SK-N-SH (cell line): Measurements from ENCODE around the gene PPL. TPM values are rescaled to one million over a fixed set of nuclear protein-coding genes. Genes with fewer than 3 reads are reported as not detected.

Experiments
- CTCF ChIA-PET: fragments of 300-600, 350-600 bp; formaldehyde crosslinking; extraction: SDS; loops from one replicate; lab custom pipeline; 2021; lab: Yijun Ruan, JAX
- POLR2A ChIA-PET: fragments of 350-600 bp; sonication (Branson Sonifier 250); formaldehyde crosslinking; extraction: SDS; loops from one replicate; lab custom pipeline; 2020; ENCODE audit warnings: antibody characterized with exemption, inconsistent platforms; lab: Yijun Ruan, JAX
- DNase-seq: peaks from one replicate; pipeline ENCODE4 v3.0.0; 2012
- H2AFZ ChIP-seq: fragments of 200-600 bp; sonication (generic); 2 replicates; pipeline ENCODE4 v1.8.1; 2016; ENCODE audit warnings: antibody characterized with exemption, mild to moderate bottlenecking, low read depth
- H3F3A ChIP-seq: fragments of 200-600 bp; sonication (generic); replicated peaks from 2 replicates; pipeline ENCODE3; 2016; ENCODE audit warnings: antibody characterized with exemption, mild to moderate bottlenecking; ENCODE audit not compliant: insufficient read depth
- H3K27ac ChIP-seq, 2 experiments: fragments of 200-500 bp in 1 of 2; fragments of 200-600 bp in 1 of 2; sonication (Bioruptor generic) in 1 of 2; sonication (generic), shearing (Covaris generic) in 1 of 2; 2 replicates each; pipeline versions ENCODE4 v1.5.1 to v1.6.1; 2014 to 2016; ENCODE audit warnings: low read depth in 2 of 2, inconsistent platforms in 1 of 2, low read length in 1 of 2, mild to moderate bottlenecking in 1 of 2, mixed read lengths in 1 of 2
- H3K27me3 ChIP-seq: fragments of 200-600 bp; sonication (generic), shearing (Covaris generic); 2 replicates; pipeline ENCODE4 v1.6.1; 2016; ENCODE audit warnings: mixed run types; ENCODE audit not compliant: insufficient read depth
- H3K36me3 ChIP-seq, 2 experiments: fragments of 200-500 bp in 1 of 2; fragments of 200-600 bp in 1 of 2; sonication (Bioruptor generic) in 1 of 2; sonication (generic) in 1 of 2; replicated peaks in 1 of 2; 2 replicates each; pipeline versions ENCODE3 to v1.5.1; 2014 to 2016; ENCODE audit warnings: low read length in 1 of 2, mild to moderate bottlenecking in 1 of 2; ENCODE audit not compliant: insufficient read depth in 2 of 2, control insufficient read depth in 1 of 2
- H3K4me1 ChIP-seq, 2 experiments: fragments of 200-500 bp in 1 of 2; fragments of 200-600 bp in 1 of 2; sonication (Bioruptor generic) in 1 of 2; sonication (generic), shearing (Covaris generic) in 1 of 2; 2 replicates each; pipeline versions ENCODE4 v1.5.1 to v1.6.1; 2014 to 2016; ENCODE audit warnings: low read depth in 1 of 2, low read length in 1 of 2, mixed run types in 1 of 2; ENCODE audit not compliant: insufficient read depth in 2 of 2, control insufficient read depth in 1 of 2
- H3K4me2 ChIP-seq: fragments of 200-600 bp; sonication (generic), shearing (Covaris generic); 2 replicates; pipeline ENCODE4 v1.6.1; 2017; ENCODE audit warnings: mixed run types
- H3K4me3 ChIP-seq, 2 experiments: fragments of 200-500 bp in 1 of 2; fragments of 200-600 bp in 1 of 2; sonication (Bioruptor generic) in 1 of 2; sonication (generic), shearing (Covaris generic) in 1 of 2; 2 replicates each; pipeline versions ENCODE4 v1.5.1 to v1.8.1; 2014 to 2016; ENCODE audit warnings: low read depth in 2 of 2, inconsistent platforms in 1 of 2, low read length in 1 of 2, mild to moderate bottlenecking in 1 of 2, mixed read lengths in 1 of 2, moderate library complexity in 1 of 2
- H3K79me2 ChIP-seq: fragments of 200-600 bp; sonication (generic); 2 replicates; pipeline ENCODE4 v1.8.1; 2017; ENCODE audit warnings: mild to moderate bottlenecking; ENCODE audit not compliant: insufficient read depth
- H3K9ac ChIP-seq: fragments of 200-600 bp; sonication (generic); 2 replicates; pipeline ENCODE4 v1.6.1; 2017; ENCODE audit warnings: mixed run types
- H3K9me2 ChIP-seq: fragments of 200-600 bp; sonication (generic); 2 replicates; pipeline ENCODE4 v1.6.1; 2017; ENCODE audit warnings: mixed run types
- H3K9me3 ChIP-seq: fragments of 200-600 bp; sonication (generic); 2 replicates; pipeline ENCODE4 v1.6.1; 2017; ENCODE audit warnings: mixed run types, mild to moderate bottlenecking, moderate library complexity
- H4K20me1 ChIP-seq: fragments of 200-600 bp; sonication (generic); 2 replicates; pipeline ENCODE4 v1.6.1; 2017; ENCODE audit warnings: mild to moderate bottlenecking, mixed run types; ENCODE audit not compliant: insufficient read depth
- CHD2 ChIP-seq: fragments of 150-350 bp; IDR thresholded peaks from 2 replicates; pipeline ENCODE4 v1.6.1; 2018; ENCODE audit warnings: low read length; ENCODE audit not compliant: partially characterized antibody
- ELF1 ChIP-seq: IDR thresholded peaks from 2 replicates; pipeline ENCODE4 v1.4.0; 2012
- FOSL2 ChIP-seq: IDR thresholded peaks from 2 replicates; pipeline ENCODE4 v1.4.0; 2012; ENCODE audit warnings: low read depth, mild to moderate bottlenecking, moderate library complexity, borderline replicate concordance
- GABPA ChIP-seq: IDR thresholded peaks from 2 replicates; pipeline ENCODE4 v1.4.0; 2012; ENCODE audit warnings: low read depth, mild to moderate bottlenecking
- GATA2 ChIP-seq: sonication (generic); formaldehyde crosslinking; IDR thresholded peaks from 2 replicates; pipeline ENCODE4 v1.5.0; 2020; ENCODE audit warnings: mild to moderate bottlenecking, missing genetic modification reagents
- JUND ChIP-seq: IDR thresholded peaks from 2 replicates; pipeline ENCODE4 v1.4.0; 2012
- MAX ChIP-seq: IDR thresholded peaks from 2 replicates; pipeline ENCODE4 v1.4.0; 2012; ENCODE audit warnings: low read depth
- MXI1 ChIP-seq: IDR thresholded peaks from 2 replicates; pipeline ENCODE4 v1.6.1; 2012; ENCODE audit warnings: mild to moderate bottlenecking, low read depth, low read length, improper control_type of control experiment
- RAD21 ChIP-seq: IDR thresholded peaks from 2 replicates; pipeline ENCODE4 v1.6.1; 2012; ENCODE audit warnings: mild to moderate bottlenecking, low read length
- RCOR1 ChIP-seq: fragments of 150-350 bp; IDR thresholded peaks from 2 replicates; pipeline ENCODE4 v1.6.1; 2017; ENCODE audit warnings: antibody characterized with exemption, low read length
- REST ChIP-seq: IDR thresholded peaks from 2 replicates; pipeline ENCODE4 v1.6.1; 2012; ENCODE audit warnings: mild to moderate bottlenecking, low read depth, low read length, moderate library complexity
- RFX5 ChIP-seq: IDR thresholded peaks from 2 replicates; pipeline ENCODE4 v1.6.1; 2012; ENCODE audit warnings: mild to moderate bottlenecking, improper control_type of control experiment, low read length
- SMC3 ChIP-seq: IDR thresholded peaks from 2 replicates; pipeline ENCODE4 v1.6.1; 2012; ENCODE audit warnings: low read depth, low read length, improper control_type of control experiment
- TCF12 ChIP-seq: IDR thresholded peaks from 2 replicates; pipeline ENCODE4 v1.4.0; 2012
- YY1 ChIP-seq: IDR thresholded peaks from 2 replicates; pipeline ENCODE4 v1.4.0; 2012; ENCODE audit warnings: low read depth, mild to moderate bottlenecking
- WGBS: methylation state at CpG from one replicate; pipeline ENCODE4 v1.1.6; 2017; ENCODE audit warnings: low lambda C conversion rate; 5-methylcytosine and 5-hydroxymethylcytosine counted together
- polyA plus RNA-seq, 3 experiments: library from polyadenylated mRNA; depleted of rRNA; stranded (reverse); fragments of >200 nt; gene quantifications; 2 replicates each; pipeline ENCODE4 v1.2.3, GENCODE V29; 2012
- TF ChIP-seq, protein P1 (sequence below): IDR thresholded peaks from 2 replicates; pipeline ENCODE4; 2012

PPL gene
- polyA plus RNA-seq, 1 of the 3 experiments (the other 2 are of a cell fraction) = 24.6 TPM

GRCh38 chr16:4982056-4982867 is 45.3 kb upstream of the PPL start (continued):
- no peak for TF ChIP-seq FOSL2
- TF ChIP-seq GABPA = no peak
- no peak for TF ChIP-seq RFX5
- no peak for TF ChIP-seq GATA2
- no peak for TF ChIP-seq MXI1
- no peak for TF ChIP-seq TCF12
- TF ChIP-seq SMC3 = no peak
- TF ChIP-seq ELF1 = no peak
- TF ChIP-seq RAD21 = no peak

DNA sequence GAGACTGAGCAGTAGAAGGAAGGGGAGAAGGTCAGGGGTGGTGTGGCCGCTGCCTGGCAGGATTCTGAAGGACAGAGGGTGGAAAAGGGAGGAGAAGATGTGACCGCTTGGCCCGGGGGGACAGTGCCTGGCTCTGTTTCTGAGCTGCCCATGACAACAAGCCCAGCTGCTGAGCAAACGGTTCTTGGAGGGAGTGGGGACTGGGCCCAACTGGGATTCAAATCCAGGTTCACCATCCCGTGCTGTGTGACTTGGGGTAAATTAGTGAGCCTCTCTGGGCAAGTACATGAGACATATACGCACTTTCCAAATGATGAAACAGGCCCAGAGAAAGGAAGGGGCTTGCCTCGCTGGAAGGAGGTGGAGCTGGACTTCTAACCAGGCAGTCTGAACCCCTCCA is 44.5 kb upstream of the PPL start:
- no peaks in the 10 kb centered on the region for H3K9me2 ChIP-seq
- no peak overlapping the region for H3K4me2 ChIP-seq
- H3K9ac ChIP-seq = no peak overlapping the region
- no peaks in the 10 kb centered on the region for H3F3A ChIP-seq
- no peaks in the 10 kb centered on the region for H3K79me2 ChIP-seq
- ChIA-PET POLR2A (no interaction called here), CTCF (no interaction called here)
- no peaks in the 10 kb centered on the region for H3K36me3 ChIP-seq
- TF ChIP-seq, protein P1, sequence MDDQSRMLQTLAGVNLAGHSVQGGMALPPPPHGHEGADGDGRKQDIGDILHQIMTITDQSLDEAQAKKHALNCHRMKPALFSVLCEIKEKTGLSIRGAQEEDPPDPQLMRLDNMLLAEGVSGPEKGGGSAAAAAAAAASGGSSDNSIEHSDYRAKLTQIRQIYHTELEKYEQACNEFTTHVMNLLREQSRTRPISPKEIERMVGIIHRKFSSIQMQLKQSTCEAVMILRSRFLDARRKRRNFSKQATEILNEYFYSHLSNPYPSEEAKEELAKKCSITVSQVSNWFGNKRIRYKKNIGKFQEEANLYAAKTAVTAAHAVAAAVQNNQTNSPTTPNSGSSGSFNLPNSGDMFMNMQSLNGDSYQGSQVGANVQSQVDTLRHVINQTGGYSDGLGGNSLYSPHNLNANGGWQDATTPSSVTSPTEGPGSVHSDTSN = no peak
- TF ChIP-seq MAX = no peak
- TF ChIP-seq ELF1 = no peak
- no peak for TF ChIP-seq JUND
- TF ChIP-seq SMC3 = no peak
- TF ChIP-seq GABPA = no peak
- TF ChIP-seq RCOR1 = no peak
- TF ChIP-seq CHD2 = no peak
- no peak for TF ChIP-seq YY1
- no peak for TF ChIP-seq REST
- 63% methylated on average over 4 of the region's 7 CpGs for WGBS
- H3K4me3 ChIP-seq = no peak overlapping the region
- H2AFZ ChIP-seq = no peak overlapping the region
- DNase-seq = no peak
- H3K4me1 ChIP-seq = no peaks in the 10 kb centered on the region
- no peaks in the 10 kb centered on the region; the same call in 1 of the 2 replicates for H3K27me3 ChIP-seq
- no peaks in the 10 kb centered on the region for H3K9me3 ChIP-seq
- no peak overlapping the region for H3K27ac ChIP-seq
- no peaks in the 10 kb centered on the region for H4K20me1 ChIP-seq
